Coronary artery (tissue), 2 donors: Measurements from ENCODE around the gene SGF29.

ENCODE experiments used
- DNase-seq: peaks from one replicate; pipeline ENCODE4 v3.0.0-alpha.2; 2017; ENCODE audit warnings: low spot score
- H3K27ac ChIP-seq, 2 donors: fragments of 200-600 bp; sonication (generic); one replicate each; pipeline ENCODE4 v1.5.1; 2016 to 2019
- H3K4me3 ChIP-seq: fragments of 200-600 bp; sonication (generic); 2 replicates; pipeline ENCODE4 v1.5.1; 2016; ENCODE audit warnings: mild to moderate bottlenecking, moderate library complexity
- CTCF ChIP-seq: fragments of 200-600 bp; sonication (generic); IDR thresholded peaks from one replicate; pipeline ENCODE4 v1.5.1; 2019; ENCODE audit warnings: antibody characterized with exemption

SGF29 gene

GRCh38 chr16:28580726-28581315 is 27.1 kb downstream of the SGF29 start:
- no peak for TF ChIP-seq CTCF
- Histone ChIP-seq H3K27ac (no peak overlapping the region), H3K4me3 (no peak overlapping the region)
- DNase-seq, result no peak

GRCh38 chr16:28585674-28586073 is 32.0 kb downstream of the SGF29 start:
- no peak for TF ChIP-seq CTCF
- no peak for DNase-seq
- no peak overlapping the region for H3K27ac ChIP-seq
- no peak overlapping the region for H3K4me3 ChIP-seq

GRCh38 chr16:28586466-28586865 is 32.7 kb downstream of the SGF29 start:
- DNase-seq, result no peak
- H3K4me3 ChIP-seq, result no peak overlapping the region
- no peak overlapping the region for H3K27ac ChIP-seq
- no peak for TF ChIP-seq CTCF

- H3K27ac ChIP-seq, result no peak overlapping the region
- TF ChIP-seq CTCF, result no peak
- no peak overlapping the region for H3K4me3 ChIP-seq
- DNase-seq, result no peak
Measured at GRCh38 chr16:28587386-28587785, 33.7 kb downstream of the SGF29 start.

- no peak for DNase-seq
Measured at GRCh38 chr16:28589069-28589468, 35.3 kb downstream of the SGF29 start.

GRCh38 chr16:28589930-28590329 is 36.2 kb downstream of the SGF29 start:
- Histone ChIP-seq H3K4me3 (no peak overlapping the region), H3K27ac (no peak overlapping the region)
- TF ChIP-seq CTCF, result no peak
- no peak for DNase-seq

More at GRCh38 chr16:28589069-28589468, 35.3 kb downstream of the SGF29 start:
- TF ChIP-seq CTCF, result no peak
- Histone ChIP-seq H3K27ac (no peak overlapping the region), H3K4me3 (no peak overlapping the region)
